H1 (cell line): ENCODE results near the gene NUP98.

Experiments
- TAF1 ChIP-seq: IDR thresholded peaks from 2 replicates; pipeline ENCODE4 v1.6.1; 2011; ENCODE audit warnings: mild to moderate bottlenecking, low read depth, low read length
- TF ChIP-seq, protein P1 (sequence below): IDR thresholded peaks from 2 replicates; pipeline ENCODE4 v1.6.1; 2011; ENCODE audit warnings: low read length, improper control_type of control experiment
- TF ChIP-seq, protein P2 (sequence below), 3 experiments: IDR thresholded peaks; 1 replicate in 2 of 3; 2 replicates in 1 of 3; pipeline versions ENCODE4 v1.5.1 to v1.6.1; 2011; ENCODE audit warnings: low read length in 3 of 3, mild to moderate bottlenecking in 3 of 3, inconsistent platforms in 2 of 3, low read depth in 1 of 3, moderate library complexity in 1 of 3; ENCODE audit not compliant: insufficient read depth in 1 of 3; ENCODE audit errors: control extremely low read depth in 1 of 3

DNA sequence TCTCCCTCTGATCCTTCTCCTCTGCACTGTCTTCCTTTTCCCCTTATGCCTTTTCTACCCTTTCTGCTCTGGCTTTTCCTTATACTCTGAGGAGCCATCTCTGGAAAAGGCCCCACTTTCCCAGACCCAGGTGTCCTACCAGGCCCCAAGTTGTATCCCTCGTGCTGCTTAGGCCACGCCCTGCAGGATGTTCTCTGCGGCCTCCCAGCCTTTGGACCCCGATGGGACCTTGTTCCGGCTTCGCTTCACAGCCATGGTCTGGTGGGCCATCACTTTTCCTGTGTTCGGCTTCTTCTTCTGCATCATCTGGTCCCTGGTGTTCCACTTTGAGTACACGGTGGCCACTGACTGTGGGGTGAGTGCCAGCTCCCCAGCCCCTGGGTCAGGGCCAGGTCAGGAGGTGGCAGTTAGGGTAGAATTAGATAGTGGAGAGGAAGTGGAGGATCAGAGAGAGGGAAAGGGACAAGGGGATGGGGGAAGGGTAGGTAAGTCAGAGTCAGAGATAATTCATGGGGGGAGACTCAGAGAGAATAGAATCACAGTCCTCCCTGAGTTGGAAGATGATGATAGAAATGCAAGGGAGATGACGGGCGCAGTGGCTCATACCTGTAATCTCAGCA is 19.9 kb upstream of the NUP98 start:
- TF ChIP-seq, protein P1, sequence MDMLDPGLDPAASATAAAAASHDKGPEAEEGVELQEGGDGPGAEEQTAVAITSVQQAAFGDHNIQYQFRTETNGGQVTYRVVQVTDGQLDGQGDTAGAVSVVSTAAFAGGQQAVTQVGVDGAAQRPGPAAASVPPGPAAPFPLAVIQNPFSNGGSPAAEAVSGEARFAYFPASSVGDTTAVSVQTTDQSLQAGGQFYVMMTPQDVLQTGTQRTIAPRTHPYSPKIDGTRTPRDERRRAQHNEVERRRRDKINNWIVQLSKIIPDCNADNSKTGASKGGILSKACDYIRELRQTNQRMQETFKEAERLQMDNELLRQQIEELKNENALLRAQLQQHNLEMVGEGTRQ, result no peak
- TF ChIP-seq, protein P2, sequence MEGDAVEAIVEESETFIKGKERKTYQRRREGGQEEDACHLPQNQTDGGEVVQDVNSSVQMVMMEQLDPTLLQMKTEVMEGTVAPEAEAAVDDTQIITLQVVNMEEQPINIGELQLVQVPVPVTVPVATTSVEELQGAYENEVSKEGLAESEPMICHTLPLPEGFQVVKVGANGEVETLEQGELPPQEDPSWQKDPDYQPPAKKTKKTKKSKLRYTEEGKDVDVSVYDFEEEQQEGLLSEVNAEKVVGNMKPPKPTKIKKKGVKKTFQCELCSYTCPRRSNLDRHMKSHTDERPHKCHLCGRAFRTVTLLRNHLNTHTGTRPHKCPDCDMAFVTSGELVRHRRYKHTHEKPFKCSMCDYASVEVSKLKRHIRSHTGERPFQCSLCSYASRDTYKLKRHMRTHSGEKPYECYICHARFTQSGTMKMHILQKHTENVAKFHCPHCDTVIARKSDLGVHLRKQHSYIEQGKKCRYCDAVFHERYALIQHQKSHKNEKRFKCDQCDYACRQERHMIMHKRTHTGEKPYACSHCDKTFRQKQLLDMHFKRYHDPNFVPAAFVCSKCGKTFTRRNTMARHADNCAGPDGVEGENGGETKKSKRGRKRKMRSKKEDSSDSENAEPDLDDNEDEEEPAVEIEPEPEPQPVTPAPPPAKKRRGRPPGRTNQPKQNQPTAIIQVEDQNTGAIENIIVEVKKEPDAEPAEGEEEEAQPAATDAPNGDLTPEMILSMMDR (IDR thresholded peaks at IDR 0.05; ENCODE audit: control extremely low read depth in 1 of 3, insufficient read depth in 1 of 3, low read depth in 1 of 3, low read length in 3 of 3), result no peak
- TF ChIP-seq TAF1, result no peak
